PC-3 (cell line): ENCODE data around the gene PCSK5. TPM values are rescaled to one million over a fixed set of nuclear protein-coding genes. Genes with fewer than 3 reads are reported as not detected.

Experiments used
- ATAC-seq: fragments of 200-7000 bp; cut with Tn5 transposase; 2 replicates; pipeline ENCODE4 v1.9.1; 2020; ENCODE audit warnings: mild to moderate bottlenecking, moderate library complexity
- BruUV-seq: library from RNA; stranded (reverse); fragments of 400-500 nt; replicated peaks from 2 replicates; lab custom pipeline; 2021; lab: Mats Ljungman, UMichigan
- CTCF ChIA-PET: fragments of 300-600 bp; sonication (Branson Sonifier 250); formaldehyde crosslinking; loops from one replicate; lab custom pipeline; 2022; ENCODE audit warnings: antibody characterized with exemption; lab: Charles Lee
- POLR2A ChIA-PET: fragments of 300-600 bp; sonication (Branson Sonifier 250); formaldehyde crosslinking; loops from one replicate; lab custom pipeline; 2022; ENCODE audit warnings: antibody characterized with exemption; ENCODE audit not compliant: unreplicated experiment; lab: Charles Lee
- DNase-seq: peaks from one replicate; pipeline ENCODE4 v3.0.0-alpha.2; 2015
- H2AFZ ChIP-seq: fragments of 300-600 bp; sonication (generic); 2 replicates; pipeline ENCODE4 v1.6.0; 2016; ENCODE audit warnings: antibody characterized with exemption, low read length
- H3F3A ChIP-seq: fragments of 300-600 bp; sonication (generic); one replicate; pipeline ENCODE4 v1.6.0; 2017; ENCODE audit warnings: antibody characterized with exemption, low read length, control low read depth, mild to moderate bottlenecking; ENCODE audit not compliant: unreplicated experiment
- H3K27ac ChIP-seq: fragments of 300-600 bp; sonication (generic); 2 replicates; pipeline ENCODE4 v1.5.1; 2016; ENCODE audit warnings: mild to moderate bottlenecking, low read length
- H3K27me3 ChIP-seq: fragments of 300-600 bp; sonication (generic); 2 replicates; pipeline ENCODE4 v1.6.1; 2016; ENCODE audit warnings: low read length, mixed read lengths
- H3K36me3 ChIP-seq: fragments of 300-600 bp; sonication (generic); 2 replicates; pipeline ENCODE4 v1.6.1; 2016; ENCODE audit warnings: low read depth, mixed run types, low read length, mixed read lengths
- H3K4me1 ChIP-seq: fragments of 300-600 bp; sonication (generic); 2 replicates; pipeline ENCODE4 v1.5.1; 2016; ENCODE audit warnings: low read length; ENCODE audit not compliant: insufficient read depth
- H3K4me2 ChIP-seq: fragments of 300-600 bp; sonication (generic); 2 replicates; pipeline ENCODE4 v1.6.0; 2016; ENCODE audit warnings: low read length
- H3K4me3 ChIP-seq: fragments of 300-600 bp; sonication (generic); 2 replicates; pipeline ENCODE4 v1.5.1; 2016; ENCODE audit warnings: mild to moderate bottlenecking, low read length, mixed read lengths
- H3K79me2 ChIP-seq: fragments of 300-600 bp; sonication (generic); 2 replicates; pipeline ENCODE4 v1.6.1; 2017; ENCODE audit warnings: low read length, mixed read lengths
- H3K9ac ChIP-seq: fragments of 300-600 bp; sonication (generic); 2 replicates; pipeline ENCODE4 v1.6.0; 2016; ENCODE audit warnings: mild to moderate bottlenecking, low read length
- H3K9me2 ChIP-seq: fragments of 300-600 bp; sonication (generic); replicated peaks from 2 replicates; pipeline ENCODE4 v1.6.1; 2016; ENCODE audit warnings: mixed run types, low read length, mixed read lengths
- H3K9me3 ChIP-seq: fragments of 300-600 bp; sonication (generic); 2 replicates; pipeline ENCODE4 v1.6.1; 2016; ENCODE audit warnings: low read length, mixed read lengths
- H4K20me1 ChIP-seq: fragments of 300-600 bp; sonication (generic); 2 replicates; pipeline ENCODE4 v1.6.1; 2016; ENCODE audit warnings: low read length, mixed read lengths
- CTCF ChIP-seq: fragments of 300-600 bp; sonication (generic); conservative IDR thresholded peaks from 2 replicates; pipeline ENCODE4 v1.5.1; 2017; ENCODE audit warnings: antibody characterized with exemption, low read depth, mild to moderate bottlenecking, low read length
- EZH2 ChIP-seq: fragments of 300-600 bp; sonication (generic); IDR thresholded peaks from one replicate; pipeline ENCODE4 v1.6.1; 2017; ENCODE audit warnings: antibody characterized with exemption, mild to moderate bottlenecking, low read length; ENCODE audit not compliant: unreplicated experiment
- EZH2phosphoT487 ChIP-seq: fragments of 300-600 bp; sonication (generic); IDR thresholded peaks from 2 replicates; pipeline ENCODE4 v1.6.1; 2018; ENCODE audit warnings: mild to moderate bottlenecking, antibody characterized with exemption, low read length, borderline replicate concordance
- intact Hi-C: fragments of 100-400 bp; cut with micrococcal nuclease; formaldehyde crosslinking; loops from 2 replicates; pipeline ENCODE4 v1.9.0; 2023
- total RNA-seq: library from RNA; depleted of rRNA; stranded (reverse); fragments of >200 nt; gene quantifications from 2 replicates; pipeline ENCODE4 v1.2.3, GENCODE V29; 2014

The PCSK5 gene
- total RNA-seq, 1 experiment from 2014 or later = not detected

GRCh38 chr9:76296561-76297310 is 406.3 kb downstream of the PCSK5 start:
- no peak for DNase-seq
- Histone ChIP-seq H3K4me1 (no peaks in the 10 kb centered on the region), H3K9ac (no peak overlapping the region), H3K9me3 (no peaks in the 10 kb centered on the region), H3K79me2 (no peaks in the 10 kb centered on the region), H3F3A (no peaks in the 10 kb centered on the region), H3K9me2 (no peaks in the 10 kb centered on the region), H3K27me3 (no peaks in the 10 kb centered on the region), H3K4me3 (no peak overlapping the region), H3K4me2 (no peak overlapping the region), H2AFZ (no peak overlapping the region), H3K36me3 (no peaks in the 10 kb centered on the region), H3K27ac (no peak overlapping the region), H4K20me1 (no peaks in the 10 kb centered on the region)
- ATAC-seq = no peak
- POLR2A ChIA-PET = no interaction called here
- BruUV-seq = no TSS peak
- CTCF ChIA-PET = no interaction called here
- TF ChIP-seq CTCF = no peak
- no peak for TF ChIP-seq EZH2
- TF ChIP-seq EZH2phosphoT487 = no peak
- intact Hi-C loops = no loop called here

GRCh38 chr9:76297721-76298239 is 407.3 kb downstream of the PCSK5 start:
- no peaks in the 10 kb centered on the region for H3K9me3 ChIP-seq
- no peak overlapping the region for H3K9ac ChIP-seq
- H3K4me3 ChIP-seq = no peak overlapping the region
- DNase-seq (no peak), ATAC-seq (no peak)
- POLR2A ChIA-PET = no interaction called here
- no peaks in the 10 kb centered on the region for H3F3A ChIP-seq
- no peak overlapping the region for H3K4me2 ChIP-seq
- TF ChIP-seq EZH2phosphoT487 (no peak), CTCF (no peak), EZH2 (no peak)
- no peaks in the 10 kb centered on the region for H3K9me2 ChIP-seq
- BruUV-seq = no TSS peak
- H3K79me2 ChIP-seq = no peaks in the 10 kb centered on the region
- H3K27ac ChIP-seq = no peak overlapping the region
- CTCF ChIA-PET = no interaction called here
- no peaks in the 10 kb centered on the region for H4K20me1 ChIP-seq
- H3K27me3 ChIP-seq = no peaks in the 10 kb centered on the region
- H3K4me1 ChIP-seq = no peaks in the 10 kb centered on the region
- intact Hi-C loops = no loop called here
- H2AFZ ChIP-seq = no peak overlapping the region
- no peaks in the 10 kb centered on the region for H3K36me3 ChIP-seq
